HCT116 (cell line): ENCODE measurements around the gene ZNF236. TPM values are rescaled to one million over a fixed set of nuclear protein-coding genes. Genes with fewer than 3 reads are reported as not detected.

Experiments used
- ATAC-seq: fragments of 200-7000 bp; cut with Tn5 transposase; 2 replicates; pipeline ENCODE4 v1.9.1; 2020; ENCODE audit warnings: mild to moderate bottlenecking, moderate library complexity
- BruUV-seq: library from RNA; stranded (reverse); fragments of 400-500 nt; replicated peaks from 2 replicates; lab custom pipeline; 2021; lab: Mats Ljungman, UMichigan
- CTCF ChIA-PET: fragments of 300-600 bp; sonication (Branson Sonifier 250); formaldehyde crosslinking; loops from one replicate; lab custom pipeline; 2021; ENCODE audit warnings: antibody characterized with exemption; lab: Charles Lee
- POLR2A ChIA-PET: fragments of 300-600, 350-600 bp; sonication (Branson Sonifier 250); formaldehyde crosslinking; loops from one replicate; lab custom pipeline; 2021; ENCODE audit warnings: antibody characterized with exemption; lab: Charles Lee
- RAD21 ChIA-PET, 2 experiments: fragments of 300-600 bp; sonication (Branson Sonifier 250); formaldehyde crosslinking; loops; one replicate each; lab custom pipeline; 2023; ENCODE audit warnings: low total read pairs in 2 of 2; ENCODE audit not compliant: uncharacterized antibody in 2 of 2, unreplicated experiment in 2 of 2, low non-redundant PET in 1 of 2; lab: Charles Lee
- DNase-seq: peaks from one replicate; pipeline ENCODE4 v3.0.0-alpha.2; 2010; ENCODE audit warnings: low read depth, low spot score
- H2AFZ ChIP-seq: fragments of 200-600 bp; shearing (Covaris generic), sonication (generic); 2 replicates; pipeline ENCODE4 v1.6.1; 2017; ENCODE audit warnings: low read depth, mixed run types, mixed read lengths, antibody characterized with exemption, low read length; ENCODE audit not compliant: poor library complexity, severe bottlenecking
- H3K27ac ChIP-seq: 2 replicates; pipeline ENCODE4 v1.5.1; 2012; ENCODE audit warnings: low read depth, low read length
- H3K27me3 ChIP-seq: fragments of 200-600 bp; sonication (generic); 2 replicates; pipeline ENCODE4 v1.6.1; 2016; ENCODE audit warnings: mixed run types, low read length, mixed read lengths; ENCODE audit not compliant: insufficient read depth
- H3K36me3 ChIP-seq, 2 experiments: fragments of 200-500 bp in 1 of 2; fragments of 200-600 bp in 1 of 2; sonication (Bioruptor generic) in 1 of 2; sonication (generic) in 1 of 2; 2 replicates each; pipeline versions ENCODE4 v1.5.1 to v1.6.1; 2014 to 2016; ENCODE audit warnings: low read length in 2 of 2, inconsistent platforms in 1 of 2, mixed read lengths in 1 of 2, mixed run types in 1 of 2; ENCODE audit not compliant: insufficient read depth in 2 of 2, control insufficient read depth in 1 of 2
- H3K4me1 ChIP-seq, 2 experiments: fragments of 200-600 bp in 1 of 2; sonication (generic) in 1 of 2; 2 replicates each; pipeline versions ENCODE4 v1.5.1 to v1.6.1; 2012 to 2017; ENCODE audit warnings: low read length in 2 of 2, inconsistent platforms in 1 of 2, mild to moderate bottlenecking in 1 of 2, mixed read lengths in 1 of 2, mixed run types in 1 of 2, moderate library complexity in 1 of 2; ENCODE audit not compliant: insufficient read depth in 2 of 2, control insufficient read depth in 1 of 2
- H3K4me2 ChIP-seq: fragments of 200-600 bp; sonication (generic); 2 replicates; pipeline ENCODE4 v1.6.1; 2017; ENCODE audit warnings: mixed run types, low read length, mixed read lengths
- H3K4me3 ChIP-seq, 2 experiments: fragments of 200-600 bp in 1 of 2; sonication (generic) in 1 of 2; replicated peaks in 1 of 2; 2 replicates each; pipeline ENCODE4 v1.5.1; 2011 to 2016; ENCODE audit warnings: low read length in 2 of 2, control low read depth in 1 of 2, low read depth in 1 of 2, mild to moderate bottlenecking in 1 of 2, mixed read lengths in 1 of 2, mixed run types in 1 of 2
- H3K79me2 ChIP-seq: fragments of 200-600 bp; sonication (generic); 2 replicates; pipeline ENCODE4 v1.6.1; 2017; ENCODE audit warnings: mild to moderate bottlenecking, mixed run types, low read length, moderate library complexity, mixed read lengths; ENCODE audit not compliant: insufficient read depth
- H3K9ac ChIP-seq: fragments of 200-600 bp; sonication (generic); 2 replicates; pipeline ENCODE4 v1.6.1; 2016; ENCODE audit warnings: low read length, mixed read lengths
- H3K9me2 ChIP-seq: fragments of 200-600 bp; sonication (generic), shearing (Covaris generic); 2 replicates; pipeline ENCODE4 v1.6.1; 2017; ENCODE audit warnings: mixed run types, mild to moderate bottlenecking, moderate library complexity; ENCODE audit not compliant: insufficient read depth
- H3K9me3 ChIP-seq, 2 experiments: fragments of 200-500 bp in 1 of 2; fragments of 200-600 bp in 1 of 2; sonication (Bioruptor generic) in 1 of 2; sonication (generic) in 1 of 2; 2 replicates each; pipeline ENCODE4 v1.6.1; 2014 to 2017; ENCODE audit warnings: low read length in 2 of 2, mixed read lengths in 2 of 2, inconsistent platforms in 1 of 2, low read depth in 1 of 2, mild to moderate bottlenecking in 1 of 2, mixed run types in 1 of 2, moderate library complexity in 1 of 2; ENCODE audit not compliant: control insufficient read depth in 1 of 2, insufficient read depth in 1 of 2
- H4K20me1 ChIP-seq: fragments of 200-600 bp; sonication (generic), shearing (Covaris generic); 2 replicates; pipeline ENCODE4 v1.6.1; 2017; ENCODE audit warnings: mixed run types, mild to moderate bottlenecking, moderate library complexity; ENCODE audit not compliant: insufficient read depth
- CBX3 ChIP-seq: IDR thresholded peaks from 2 replicates; pipeline ENCODE4 v1.6.1; 2012; ENCODE audit warnings: low read depth
- CEBPB ChIP-seq: IDR thresholded peaks from 2 replicates; pipeline ENCODE4 v1.6.1; 2012; ENCODE audit warnings: low read depth
- EGR1 ChIP-seq: IDR thresholded peaks from 2 replicates; pipeline ENCODE4 v1.6.1; 2012; ENCODE audit warnings: low read depth
- EZH2 ChIP-seq: fragments of 200-600 bp; sonication (generic); IDR thresholded peaks from 2 replicates; pipeline ENCODE4 v1.6.1; 2017; ENCODE audit warnings: antibody characterized with exemption, mixed run types
- FOSL1 ChIP-seq: IDR thresholded peaks from 2 replicates; pipeline ENCODE4 v1.6.1; 2012; ENCODE audit warnings: low read depth
- JUND ChIP-seq: IDR thresholded peaks from 2 replicates; pipeline ENCODE4 v1.6.1; 2012
- POLR2A ChIP-seq: IDR thresholded peaks from 2 replicates; pipeline ENCODE4 v1.7.0; 2011; ENCODE audit warnings: borderline replicate concordance; ENCODE audit not compliant: insufficient read depth, insufficient read length; ENCODE audit errors: extremely low read depth
- RAD21 ChIP-seq: IDR thresholded peaks from 2 replicates; pipeline ENCODE4 v1.6.1; 2012; ENCODE audit warnings: low read depth, mild to moderate bottlenecking
- SIN3A ChIP-seq: IDR thresholded peaks from 2 replicates; pipeline ENCODE4 v1.6.1; 2012; ENCODE audit warnings: low read depth
- SP1 ChIP-seq: IDR thresholded peaks from 2 replicates; pipeline ENCODE4 v1.6.1; 2012; ENCODE audit warnings: low read depth
- SRF ChIP-seq: IDR thresholded peaks from 2 replicates; pipeline ENCODE4 v1.6.1; 2012; ENCODE audit warnings: low read depth
- TCF7L2 ChIP-seq: IDR thresholded peaks from 2 replicates; pipeline ENCODE4 v1.7.0; 2011; ENCODE audit warnings: borderline replicate concordance, inconsistent platforms; ENCODE audit not compliant: insufficient read depth, insufficient read length; ENCODE audit errors: extremely low read depth
- YY1 ChIP-seq: IDR thresholded peaks from 2 replicates; pipeline ENCODE4 v1.6.1; 2011; ENCODE audit warnings: low read length, low read depth, moderate library complexity, mild to moderate bottlenecking; ENCODE audit not compliant: insufficient replicate concordance; ENCODE audit errors: extremely low read depth
- ZNF274 ChIP-seq: fragments of 200-500 bp; sonication (Bioruptor generic); IDR thresholded peaks from 2 replicates; pipeline ENCODE4 v1.6.1; 2014; ENCODE audit warnings: mild to moderate bottlenecking, low read depth, low read length, inconsistent platforms
- intact Hi-C: fragments of 100-400 bp; cut with micrococcal nuclease; formaldehyde crosslinking; loops from 2 replicates; pipeline ENCODE4 v1.10.0; 2022
- total RNA-seq: library from RNA; stranded (reverse); gene quantifications from one replicate; pipeline ENCODE4 v1.2.1, GENCODE V29; 2021; ENCODE audit not compliant: unreplicated experiment
- TF ChIP-seq, protein P1 (sequence below), 3 experiments: fragments of 200-600 bp in 1 of 3; sonication (generic) in 1 of 3; IDR thresholded peaks in 2 of 3; conservative IDR thresholded peaks in 1 of 3; 2 replicates each; pipeline ENCODE4 v1.5.1; 2012 to 2017; ENCODE audit warnings: low read depth in 2 of 3, low read length in 2 of 3, antibody characterized with exemption in 1 of 3, borderline replicate concordance in 1 of 3, control low read depth in 1 of 3, mild to moderate bottlenecking in 1 of 3, mixed read lengths in 1 of 3, mixed run types in 1 of 3, moderate library complexity in 1 of 3; ENCODE audit not compliant: insufficient read depth in 1 of 3
- TF ChIP-seq, protein P2 (sequence below): IDR thresholded peaks from 2 replicates; pipeline ENCODE4 v1.6.1; 2011; ENCODE audit warnings: mild to moderate bottlenecking, low read length, moderate library complexity; ENCODE audit not compliant: insufficient replicate concordance; ENCODE audit errors: extremely low read depth
- TF ChIP-seq, protein P3 (sequence below): IDR thresholded peaks from 2 replicates; pipeline ENCODE4 v1.6.1; 2012; ENCODE audit warnings: low read depth
- TF ChIP-seq, protein P4 (sequence below): IDR thresholded peaks from 2 replicates; pipeline ENCODE4 v1.6.1; 2012
- TF ChIP-seq, protein P5 (sequence below): IDR thresholded peaks from 2 replicates; pipeline ENCODE4 v1.6.1; 2012

ZNF236 gene
- total RNA-seq, 1 experiment from 2014 or later: 15.0 TPM

DNA sequence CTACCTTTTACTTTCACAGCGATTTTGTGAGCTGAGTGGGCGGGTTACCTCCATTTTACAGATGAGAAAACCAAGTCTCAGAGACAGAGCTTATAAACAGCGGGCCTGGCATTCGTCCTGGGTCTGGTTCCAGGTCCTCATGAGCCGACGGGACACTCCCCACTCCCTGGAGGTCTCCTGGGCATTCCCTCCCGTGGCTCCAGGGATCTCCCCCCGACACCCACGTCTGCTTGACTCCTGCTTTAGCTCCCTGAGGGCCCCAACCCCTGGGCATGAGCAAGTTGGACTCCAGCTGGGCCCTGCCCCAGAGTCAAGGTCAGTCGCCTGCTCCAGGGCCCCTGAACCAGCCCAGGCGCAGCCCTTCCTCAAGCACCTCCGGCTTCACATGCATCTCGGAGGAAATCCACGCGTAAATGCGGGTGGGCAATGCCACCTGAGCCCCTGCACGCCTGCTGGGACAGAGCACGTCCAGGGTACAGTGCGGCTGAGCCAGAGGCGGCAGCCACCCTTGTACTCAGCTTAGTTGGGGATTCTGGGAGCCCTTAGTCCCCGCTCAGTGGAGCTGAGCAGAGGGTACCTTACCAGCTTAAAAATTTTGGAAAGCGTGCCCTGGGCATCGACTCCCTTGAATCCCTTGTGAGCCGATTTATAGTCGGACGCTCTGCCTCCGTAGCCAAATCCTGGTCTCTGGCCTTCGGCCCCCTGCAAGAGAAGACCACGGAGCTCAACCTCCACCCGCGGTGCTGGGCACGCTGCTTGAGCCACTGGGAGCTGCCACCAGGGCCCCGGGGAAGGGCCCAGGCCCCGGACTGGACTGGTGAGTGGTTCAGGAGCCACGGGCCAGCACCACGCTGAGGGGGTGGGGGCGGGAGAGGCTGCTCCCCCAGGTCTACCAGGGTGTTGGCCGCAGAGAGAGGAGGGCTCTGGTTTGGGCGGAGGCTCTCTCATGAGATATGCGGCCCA, 162.1 kb downstream of the ZNF236 start:
- ChIA-PET CTCF (interaction anchor here (2.1 to 2.4 kb wide), 2 partner anchors 181 to 183 kb away, joined by 5 to 16 read pairs; no protein-coding TSS in a partner anchor), RAD21 (no interaction called here), POLR2A (no interaction called here)
- H3K9ac ChIP-seq: no peak overlapping the region
- H3K9me2 ChIP-seq: no peaks in the 10 kb centered on the region
- no peaks in the 10 kb centered on the region for H3K79me2 ChIP-seq
- BruUV-seq: no TSS peak
- no peak overlapping the region for H3K4me3 ChIP-seq
- H4K20me1 ChIP-seq: no peaks in the 10 kb centered on the region
- H3K4me2 ChIP-seq: no peak overlapping the region
- peaks cover 2 to 5% of the 10 kb centered on the region in 2 experiments; a peak in 3 of 4 replicates for H3K4me1 ChIP-seq
- no peaks in the 10 kb centered on the region for H3K27me3 ChIP-seq
- H2AFZ ChIP-seq: no peak overlapping the region
- ATAC-seq (no peak), DNase-seq (no peak)
- no peak overlapping the region for H3K27ac ChIP-seq
- intact Hi-C loops: no loop called here
- H3K36me3 ChIP-seq: no peaks in the 10 kb centered on the region
- no peaks in the 10 kb centered on the region for H3K9me3 ChIP-seq
- TF ChIP-seq EGR1: no peak
- TF ChIP-seq SP1: no peak
- TF ChIP-seq, protein P1, sequence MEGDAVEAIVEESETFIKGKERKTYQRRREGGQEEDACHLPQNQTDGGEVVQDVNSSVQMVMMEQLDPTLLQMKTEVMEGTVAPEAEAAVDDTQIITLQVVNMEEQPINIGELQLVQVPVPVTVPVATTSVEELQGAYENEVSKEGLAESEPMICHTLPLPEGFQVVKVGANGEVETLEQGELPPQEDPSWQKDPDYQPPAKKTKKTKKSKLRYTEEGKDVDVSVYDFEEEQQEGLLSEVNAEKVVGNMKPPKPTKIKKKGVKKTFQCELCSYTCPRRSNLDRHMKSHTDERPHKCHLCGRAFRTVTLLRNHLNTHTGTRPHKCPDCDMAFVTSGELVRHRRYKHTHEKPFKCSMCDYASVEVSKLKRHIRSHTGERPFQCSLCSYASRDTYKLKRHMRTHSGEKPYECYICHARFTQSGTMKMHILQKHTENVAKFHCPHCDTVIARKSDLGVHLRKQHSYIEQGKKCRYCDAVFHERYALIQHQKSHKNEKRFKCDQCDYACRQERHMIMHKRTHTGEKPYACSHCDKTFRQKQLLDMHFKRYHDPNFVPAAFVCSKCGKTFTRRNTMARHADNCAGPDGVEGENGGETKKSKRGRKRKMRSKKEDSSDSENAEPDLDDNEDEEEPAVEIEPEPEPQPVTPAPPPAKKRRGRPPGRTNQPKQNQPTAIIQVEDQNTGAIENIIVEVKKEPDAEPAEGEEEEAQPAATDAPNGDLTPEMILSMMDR (IDR thresholded peaks at IDR 0.05 in 2 of 3, conservative IDR thresholded peaks at IDR 0.05 in 1 of 3; ENCODE audit: borderline replicate concordance in 1 of 3, insufficient read depth in 1 of 3, low read depth in 2 of 3, low read length in 2 of 3): no peak
- TF ChIP-seq CBX3: no peak
- TF ChIP-seq, protein P2, sequence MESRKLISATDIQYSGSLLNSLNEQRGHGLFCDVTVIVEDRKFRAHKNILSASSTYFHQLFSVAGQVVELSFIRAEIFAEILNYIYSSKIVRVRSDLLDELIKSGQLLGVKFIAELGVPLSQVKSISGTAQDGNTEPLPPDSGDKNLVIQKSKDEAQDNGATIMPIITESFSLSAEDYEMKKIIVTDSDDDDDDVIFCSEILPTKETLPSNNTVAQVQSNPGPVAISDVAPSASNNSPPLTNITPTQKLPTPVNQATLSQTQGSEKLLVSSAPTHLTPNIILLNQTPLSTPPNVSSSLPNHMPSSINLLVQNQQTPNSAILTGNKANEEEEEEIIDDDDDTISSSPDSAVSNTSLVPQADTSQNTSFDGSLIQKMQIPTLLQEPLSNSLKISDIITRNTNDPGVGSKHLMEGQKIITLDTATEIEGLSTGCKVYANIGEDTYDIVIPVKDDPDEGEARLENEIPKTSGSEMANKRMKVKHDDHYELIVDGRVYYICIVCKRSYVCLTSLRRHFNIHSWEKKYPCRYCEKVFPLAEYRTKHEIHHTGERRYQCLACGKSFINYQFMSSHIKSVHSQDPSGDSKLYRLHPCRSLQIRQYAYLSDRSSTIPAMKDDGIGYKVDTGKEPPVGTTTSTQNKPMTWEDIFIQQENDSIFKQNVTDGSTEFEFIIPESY: no peak
- no peak for TF ChIP-seq JUND
- TF ChIP-seq ZNF274: no peak
- TF ChIP-seq, protein P3, sequence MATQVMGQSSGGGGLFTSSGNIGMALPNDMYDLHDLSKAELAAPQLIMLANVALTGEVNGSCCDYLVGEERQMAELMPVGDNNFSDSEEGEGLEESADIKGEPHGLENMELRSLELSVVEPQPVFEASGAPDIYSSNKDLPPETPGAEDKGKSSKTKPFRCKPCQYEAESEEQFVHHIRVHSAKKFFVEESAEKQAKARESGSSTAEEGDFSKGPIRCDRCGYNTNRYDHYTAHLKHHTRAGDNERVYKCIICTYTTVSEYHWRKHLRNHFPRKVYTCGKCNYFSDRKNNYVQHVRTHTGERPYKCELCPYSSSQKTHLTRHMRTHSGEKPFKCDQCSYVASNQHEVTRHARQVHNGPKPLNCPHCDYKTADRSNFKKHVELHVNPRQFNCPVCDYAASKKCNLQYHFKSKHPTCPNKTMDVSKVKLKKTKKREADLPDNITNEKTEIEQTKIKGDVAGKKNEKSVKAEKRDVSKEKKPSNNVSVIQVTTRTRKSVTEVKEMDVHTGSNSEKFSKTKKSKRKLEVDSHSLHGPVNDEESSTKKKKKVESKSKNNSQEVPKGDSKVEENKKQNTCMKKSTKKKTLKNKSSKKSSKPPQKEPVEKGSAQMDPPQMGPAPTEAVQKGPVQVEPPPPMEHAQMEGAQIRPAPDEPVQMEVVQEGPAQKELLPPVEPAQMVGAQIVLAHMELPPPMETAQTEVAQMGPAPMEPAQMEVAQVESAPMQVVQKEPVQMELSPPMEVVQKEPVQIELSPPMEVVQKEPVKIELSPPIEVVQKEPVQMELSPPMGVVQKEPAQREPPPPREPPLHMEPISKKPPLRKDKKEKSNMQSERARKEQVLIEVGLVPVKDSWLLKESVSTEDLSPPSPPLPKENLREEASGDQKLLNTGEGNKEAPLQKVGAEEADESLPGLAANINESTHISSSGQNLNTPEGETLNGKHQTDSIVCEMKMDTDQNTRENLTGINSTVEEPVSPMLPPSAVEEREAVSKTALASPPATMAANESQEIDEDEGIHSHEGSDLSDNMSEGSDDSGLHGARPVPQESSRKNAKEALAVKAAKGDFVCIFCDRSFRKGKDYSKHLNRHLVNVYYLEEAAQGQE: no peak
- TF ChIP-seq, protein P4, sequence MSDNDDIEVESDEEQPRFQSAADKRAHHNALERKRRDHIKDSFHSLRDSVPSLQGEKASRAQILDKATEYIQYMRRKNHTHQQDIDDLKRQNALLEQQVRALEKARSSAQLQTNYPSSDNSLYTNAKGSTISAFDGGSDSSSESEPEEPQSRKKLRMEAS: no peak
- no peak for TF ChIP-seq FOSL1
- TF ChIP-seq CEBPB: no peak
- TF ChIP-seq TCF7L2: no peak
- TF ChIP-seq EZH2: no peak
- TF ChIP-seq POLR2A: no peak
- no peak for TF ChIP-seq SIN3A
- TF ChIP-seq, protein P5, sequence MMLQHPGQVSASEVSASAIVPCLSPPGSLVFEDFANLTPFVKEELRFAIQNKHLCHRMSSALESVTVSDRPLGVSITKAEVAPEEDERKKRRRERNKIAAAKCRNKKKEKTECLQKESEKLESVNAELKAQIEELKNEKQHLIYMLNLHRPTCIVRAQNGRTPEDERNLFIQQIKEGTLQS: no peak
- TF ChIP-seq SRF: no peak
- no peak for TF ChIP-seq RAD21
- no peak for TF ChIP-seq YY1
